HG02943 (cell line): ENCODE results near the gene APOL5.
A peak's percentile ranks its signal among the peaks of the same experiment; 100 is the strongest.

Experiments used
- ATAC-seq: cut with Tn5 transposase; IDR thresholded peaks from one replicate; pipeline ENCODE4 v1.9.1; 2021; ENCODE audit warnings: mild to moderate bottlenecking, low read depth, moderate library complexity; ENCODE audit not compliant: unreplicated experiment

The APOL5 gene

GRCh38 chr22:35739931-35740380 is 22.3 kb downstream of the APOL5 start:
- no peak for ATAC-seq

GRCh38 chr22:35740616-35741015 is 22.9 kb downstream of the APOL5 start:
- no peak for ATAC-seq

GRCh38 chr22:35742342-35743100 is 24.8 kb downstream of the APOL5 start:
- no peak for ATAC-seq

- ATAC-seq: no peak
Measured at GRCh38 chr22:35743326-35743860, 25.7 kb downstream of the APOL5 start.

- no peak for ATAC-seq
Measured at GRCh38 chr22:35746248-35746647, 28.6 kb downstream of the APOL5 start.

- no peak for ATAC-seq
Measured at GRCh38 chr22:35746946-35747703, 29.5 kb downstream of the APOL5 start.

- ATAC-seq: peak; percentile 79
Measured at GRCh38 chr22:35749808-35750207, 32.1 kb downstream of the APOL5 start.

GRCh38 chr22:35752006-35752862 is 34.6 kb downstream of the APOL5 start:
- no peak for ATAC-seq

GRCh38 chr22:35752863-35753189 is 35.2 kb downstream of the APOL5 start:
- ATAC-seq: no peak

GRCh38 chr22:35754761-35755160 is 37.1 kb downstream of the APOL5 start:
- no peak for ATAC-seq

- no peak for ATAC-seq
Measured at GRCh38 chr22:35756722-35757121, 39.0 kb downstream of the APOL5 start.

- ATAC-seq: no peak
Measured at GRCh38 chr22:35758394-35758793, 40.7 kb downstream of the APOL5 start.

GRCh38 chr22:35761037-35761436 is 43.4 kb downstream of the APOL5 start:
- ATAC-seq: no peak

- ATAC-seq: no peak
Measured at GRCh38 chr22:35766654-35767580, 49.2 kb downstream of the APOL5 start.

GRCh38 chr22:35769974-35770373 is 52.3 kb downstream of the APOL5 start:
- ATAC-seq: no peak

- ATAC-seq: no peak
Measured at GRCh38 chr22:35775339-35775738, 57.7 kb downstream of the APOL5 start.

GRCh38 chr22:35777335-35777975 is 59.8 kb downstream of the APOL5 start:
- ATAC-seq: no peak
